HG03039 (cell line): ENCODE measurements around the gene OLFM2.
"Not testable (repeated sequence)": the region's sequence is repeated elsewhere in the genome, so short reads cannot be mapped to it uniquely, and the experiment has no call there.

Experiments used
- ATAC-seq: cut with Tn5 transposase; IDR thresholded peaks from one replicate; pipeline ENCODE4 v1.9.1; 2021; ENCODE audit warnings: mild to moderate bottlenecking, moderate library complexity; ENCODE audit not compliant: unreplicated experiment

The OLFM2 gene

DNA sequence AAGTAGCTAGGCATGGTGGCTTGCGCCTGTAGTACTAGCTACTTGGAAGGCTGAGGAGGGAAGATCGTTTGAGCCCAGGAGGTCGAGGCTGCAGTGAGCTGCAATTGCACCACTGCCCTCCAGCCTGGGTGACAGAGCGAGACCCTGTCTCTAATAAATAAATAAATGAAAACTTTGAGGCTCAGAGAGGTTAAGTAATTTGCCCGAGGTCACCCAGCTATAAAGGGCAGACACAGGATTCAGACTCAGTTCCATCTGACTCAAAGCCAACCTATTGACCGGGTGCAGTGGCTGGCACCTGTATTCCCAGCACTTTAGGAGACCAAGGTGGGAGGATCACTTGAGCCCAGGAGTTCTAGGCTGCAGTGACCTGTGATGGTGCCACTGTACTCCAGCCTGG lies 7.4 kb upstream of the OLFM2 start:
- ATAC-seq, result no peak

DNA sequence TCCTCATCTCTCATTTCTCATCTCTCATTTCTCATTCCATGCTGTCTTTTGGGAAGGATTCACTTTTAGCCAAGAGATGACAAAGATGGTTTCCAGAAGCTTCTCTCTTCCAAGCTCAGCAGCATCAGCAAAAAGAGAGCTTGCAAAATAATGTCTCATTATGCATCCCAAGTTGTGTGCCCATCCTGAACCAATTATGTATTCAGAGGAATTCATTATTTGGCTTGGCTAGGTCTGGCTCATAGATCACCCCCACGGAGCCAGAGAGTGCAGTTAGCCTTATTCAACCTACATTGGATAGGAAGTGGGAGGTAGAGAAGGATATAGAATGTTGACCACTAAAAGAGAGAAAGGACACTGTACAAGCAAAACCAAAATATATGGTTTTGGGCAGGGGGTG lies 5.4 kb upstream of the OLFM2 start:
- ATAC-seq, result no peak

DNA sequence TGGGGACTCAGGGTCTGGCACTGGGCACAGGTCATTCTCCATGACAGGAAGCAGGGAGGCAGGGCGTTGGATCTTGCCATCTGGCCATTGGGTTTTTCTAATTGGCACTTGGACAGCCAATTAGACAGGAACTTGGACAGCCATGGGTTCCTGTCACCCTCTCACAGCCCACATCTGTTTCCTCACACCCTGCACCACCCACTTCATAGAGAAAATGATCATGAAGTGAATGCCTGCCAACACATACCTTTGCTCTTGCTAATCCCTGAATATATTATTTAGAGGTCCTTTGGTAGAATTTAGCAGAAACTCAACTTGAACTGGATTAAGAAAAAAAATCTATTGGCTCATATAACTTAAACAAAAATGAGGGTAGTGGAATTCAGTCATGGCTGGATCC lies 4.9 kb upstream of the OLFM2 start:
- no peak for ATAC-seq

DNA sequence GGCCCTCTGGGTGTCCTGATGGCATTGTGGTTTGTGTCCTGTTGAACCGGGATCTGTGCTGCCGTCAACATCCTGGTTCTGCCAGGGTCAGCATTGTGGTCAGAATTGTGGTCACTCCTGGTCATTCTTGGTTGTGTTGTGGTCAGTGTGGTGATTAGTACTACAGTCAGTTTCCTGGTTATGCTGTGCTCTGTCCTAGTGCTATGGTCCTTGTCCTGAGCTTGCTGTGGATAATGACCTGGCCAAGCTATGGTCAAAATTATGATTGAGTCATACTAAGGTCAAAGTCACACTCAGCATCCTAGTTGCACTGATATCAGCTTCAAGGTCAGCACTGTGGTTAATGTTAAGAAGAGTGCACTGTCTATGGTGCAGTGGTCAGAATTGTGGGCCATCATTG lies 4.5 kb upstream of the OLFM2 start:
- no peak for ATAC-seq

DNA sequence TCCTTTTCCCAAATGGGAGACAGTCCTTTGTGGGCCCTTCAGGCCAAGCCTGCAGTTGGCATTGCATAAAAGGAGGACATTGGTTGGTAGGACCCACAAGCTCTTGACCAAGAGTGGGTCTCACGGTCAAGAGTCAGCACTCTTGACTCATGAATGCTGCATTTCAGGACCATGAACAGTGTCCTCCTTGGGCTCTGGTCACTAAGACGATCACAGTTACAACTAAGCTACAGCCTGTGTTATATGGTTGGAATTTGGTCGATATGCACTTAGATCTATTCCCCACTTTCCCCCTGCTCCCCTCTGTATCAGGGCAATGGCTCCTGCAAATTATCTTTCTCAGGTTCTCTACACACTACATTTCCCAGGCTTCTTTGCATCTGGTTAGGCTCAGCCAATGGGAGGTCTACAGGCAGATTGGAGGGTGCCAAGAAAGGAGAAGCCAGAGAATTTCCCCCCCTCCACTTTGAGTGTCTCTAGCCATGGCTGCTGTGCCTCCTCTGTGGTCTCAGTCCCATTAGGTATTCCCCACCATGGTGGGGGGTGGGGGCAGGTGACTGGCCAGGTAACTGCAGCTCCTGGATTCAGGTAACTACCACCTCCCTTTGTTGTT lies 3.1 kb upstream of the OLFM2 start:
- ATAC-seq, result no peak

DNA sequence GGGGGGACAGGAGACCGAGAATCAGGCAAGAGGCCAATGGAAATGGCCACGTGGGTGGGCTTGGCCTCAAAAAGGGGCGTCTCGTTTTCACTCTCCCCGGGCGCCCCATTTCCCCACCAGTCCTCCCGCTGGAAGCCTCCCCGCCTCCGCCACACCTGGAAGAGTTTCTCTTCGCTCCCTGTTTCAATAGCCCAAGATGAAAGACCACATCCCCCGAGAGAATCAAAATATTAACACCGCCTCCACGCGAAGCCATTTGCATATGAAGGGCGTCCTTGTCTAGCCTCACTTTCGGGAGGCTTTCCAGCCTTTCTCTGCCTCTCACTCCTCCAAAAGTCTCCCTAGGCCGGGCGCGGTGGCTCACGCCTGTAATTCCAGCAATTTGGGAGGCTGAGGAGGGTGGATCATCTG lies 691 bp upstream of the OLFM2 start:
- no peak for ATAC-seq

DNA sequence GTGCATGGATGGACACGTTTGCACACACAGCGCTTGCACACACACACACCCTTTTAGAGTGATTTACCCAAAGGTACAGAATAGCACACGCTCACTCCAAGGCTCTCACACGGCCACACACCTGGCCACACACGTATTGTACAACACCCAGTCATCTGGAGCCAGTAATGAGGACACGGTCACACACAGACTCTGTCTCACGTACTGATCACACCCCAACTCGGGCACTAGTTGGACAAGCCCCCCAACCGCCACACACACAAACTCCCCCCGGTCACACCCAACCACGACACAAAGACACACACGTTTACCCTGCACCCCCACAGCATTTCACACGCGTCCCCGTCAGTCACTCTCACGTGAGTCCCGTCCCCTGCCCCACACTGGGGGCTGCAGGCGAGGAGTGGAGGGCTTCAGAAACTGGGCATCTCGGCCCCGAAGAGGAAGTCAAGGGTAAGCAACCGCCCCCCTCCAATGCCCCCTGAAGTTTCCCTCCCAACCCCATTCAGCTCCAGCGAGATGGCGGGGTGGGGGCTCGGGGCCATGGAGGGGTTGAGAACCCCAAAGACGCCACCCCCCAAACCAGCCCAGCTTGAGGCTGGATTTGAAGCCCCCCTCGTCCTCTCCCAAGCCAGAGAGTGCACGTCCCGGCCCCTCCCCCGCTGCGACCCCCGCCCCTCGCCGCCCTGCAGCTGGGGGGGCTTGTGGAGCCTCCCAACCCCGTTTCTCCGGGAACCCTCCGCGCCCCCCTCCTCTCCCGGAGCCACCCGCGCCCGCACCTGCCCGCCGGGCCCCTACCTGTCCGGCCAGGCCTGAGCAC lies 599 bp downstream of the OLFM2 start:
- no peak for ATAC-seq

DNA sequence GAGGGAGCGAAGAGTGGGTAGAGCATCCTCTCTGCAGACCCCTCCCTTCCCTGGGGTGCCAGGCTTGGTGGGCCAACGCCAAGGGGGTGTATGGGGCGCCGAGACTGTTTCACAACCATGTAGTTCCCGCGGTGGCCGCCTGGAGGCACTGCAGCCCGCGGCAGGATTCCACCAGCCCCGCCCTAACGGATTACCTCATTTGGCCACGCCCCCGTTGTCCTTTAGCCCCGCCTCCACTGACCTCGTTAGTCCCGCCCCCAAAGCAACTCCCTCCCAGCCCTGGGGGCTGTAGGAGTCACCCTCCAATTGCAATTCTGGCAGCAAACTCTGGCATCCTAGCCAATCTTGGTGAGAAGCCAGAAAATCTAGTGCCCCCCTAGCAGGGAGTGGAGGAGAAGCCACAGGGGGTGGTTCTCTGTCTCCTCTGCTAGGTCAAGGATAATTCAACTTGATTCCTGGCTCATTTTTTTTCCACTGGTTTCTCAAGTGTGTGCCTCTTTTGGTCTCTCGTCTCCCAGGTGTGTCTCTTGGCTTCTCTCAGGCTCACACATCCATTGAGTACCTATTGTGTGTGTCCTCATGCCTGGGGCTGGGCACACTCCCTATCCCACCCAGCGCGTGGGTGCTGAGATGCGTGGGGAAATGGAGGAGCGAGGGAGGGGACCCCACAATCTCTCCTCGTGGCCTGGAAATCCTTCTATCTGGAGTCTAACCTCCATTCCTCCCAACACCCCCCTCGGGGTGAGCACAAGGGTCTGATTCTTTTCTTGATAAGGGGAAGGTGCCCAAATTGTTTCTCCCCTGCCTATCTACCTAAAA lies 2.0 kb downstream of the OLFM2 start:
- no peak for ATAC-seq

DNA sequence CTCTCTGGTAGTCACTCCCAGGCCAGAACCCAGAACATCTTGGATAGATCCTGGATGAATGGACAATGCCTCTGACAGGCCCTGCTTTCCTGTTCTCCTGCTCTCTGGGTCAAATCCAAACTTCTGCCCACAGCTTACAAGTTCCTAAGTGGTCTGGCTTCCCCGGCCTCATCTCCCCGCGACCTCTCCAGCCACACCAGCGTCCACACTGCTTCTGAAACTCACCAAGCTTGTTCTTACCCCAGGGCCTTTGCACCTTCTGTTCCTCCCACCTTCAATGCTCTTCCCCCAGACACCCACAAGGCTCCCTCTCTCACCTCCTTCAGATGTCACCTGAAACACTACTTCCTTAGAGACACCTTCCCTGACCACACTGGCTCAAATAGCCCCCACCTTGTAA lies 3.5 kb downstream of the OLFM2 start:
- no peak for ATAC-seq

DNA sequence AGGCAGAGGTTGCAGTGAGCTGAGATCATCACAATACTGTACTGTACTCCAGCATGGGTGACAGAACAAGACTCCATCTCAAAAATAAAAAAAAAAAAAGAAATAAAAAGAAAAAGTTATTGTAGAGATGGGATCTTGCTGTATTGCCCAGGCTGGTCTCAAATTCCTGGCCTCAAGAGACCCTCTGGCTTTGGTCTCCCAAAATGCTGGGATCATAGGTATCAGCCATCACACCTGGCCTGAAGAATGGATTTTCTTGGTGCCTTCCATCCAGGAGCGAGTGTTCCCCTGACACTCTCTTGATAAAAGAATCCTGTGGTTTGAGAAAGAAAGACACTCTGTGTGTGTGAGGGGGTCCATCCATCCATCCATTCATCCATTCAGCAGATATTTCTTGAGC lies 4.7 kb downstream of the OLFM2 start:
- no peak for ATAC-seq

DNA sequence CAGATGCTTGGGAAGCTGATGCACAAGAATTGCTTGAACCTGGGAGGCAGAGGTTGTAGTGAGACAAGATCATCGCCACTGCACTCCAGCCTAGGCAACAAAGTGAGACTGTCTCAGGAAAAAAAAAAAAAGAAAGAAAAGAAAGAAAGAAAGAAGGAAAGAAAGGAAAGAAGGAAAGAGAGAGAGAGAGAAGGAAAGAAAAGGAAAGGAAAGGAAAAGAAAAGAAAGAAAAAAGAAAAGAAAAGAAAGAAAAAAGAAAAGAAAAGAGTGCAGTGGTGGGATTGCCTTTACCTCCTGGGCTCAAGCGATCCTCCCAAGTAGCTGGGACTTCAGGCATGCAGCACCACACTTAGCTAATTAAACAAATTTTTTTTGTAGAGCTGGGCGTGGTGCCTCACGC lies 12.9 kb downstream of the OLFM2 start:
- no peak for ATAC-seq

DNA sequence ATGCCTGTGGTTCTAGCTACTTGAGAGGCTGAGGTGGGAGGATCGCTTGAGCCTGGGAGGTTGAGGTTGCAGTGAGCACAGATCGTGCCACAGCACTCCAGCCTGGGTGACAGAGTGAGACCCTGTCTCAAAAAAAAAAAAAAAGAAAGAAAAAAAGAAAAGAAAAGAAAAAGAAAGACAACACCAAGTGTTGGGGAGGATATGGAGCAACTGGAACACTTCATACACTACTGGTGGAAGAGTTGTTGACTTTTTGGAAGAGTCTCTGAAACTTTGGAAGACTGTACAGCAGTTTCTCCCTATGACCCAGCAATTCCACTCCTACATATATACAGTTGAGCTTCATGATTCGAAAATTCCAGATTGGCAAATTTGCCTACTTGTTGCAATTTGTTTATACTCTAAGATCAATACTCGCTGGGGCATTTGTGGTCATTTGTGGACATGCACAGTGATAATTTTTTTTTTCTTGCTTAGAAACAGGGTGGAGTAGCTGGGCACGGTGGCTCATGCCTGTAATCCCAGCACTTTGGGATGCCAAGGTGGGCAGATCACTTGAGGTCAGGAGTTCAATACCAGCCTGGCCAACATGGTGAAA lies 13.4 kb downstream of the OLFM2 start:
- not testable (repeated sequence) for ATAC-seq

DNA sequence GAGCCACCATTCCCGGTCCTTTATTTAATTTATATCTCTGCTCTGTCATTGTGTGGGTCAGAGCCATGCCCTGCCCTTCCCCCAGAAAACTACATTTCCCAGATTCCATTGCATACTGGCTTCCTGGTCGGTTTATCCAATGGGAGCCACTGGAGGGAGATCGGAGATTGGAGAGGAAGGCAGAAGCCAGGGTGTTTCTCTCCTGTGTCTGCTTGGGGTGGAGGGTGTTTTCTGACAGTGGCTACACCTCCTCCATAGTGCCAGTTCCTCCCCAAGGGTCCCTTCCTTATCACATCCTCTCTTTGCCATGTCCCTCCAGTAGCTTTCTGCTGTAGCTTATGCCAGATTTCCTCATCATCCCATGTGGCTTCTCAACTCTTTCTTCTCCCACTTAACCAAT lies 19.0 kb downstream of the OLFM2 start:
- ATAC-seq, result no peak

DNA sequence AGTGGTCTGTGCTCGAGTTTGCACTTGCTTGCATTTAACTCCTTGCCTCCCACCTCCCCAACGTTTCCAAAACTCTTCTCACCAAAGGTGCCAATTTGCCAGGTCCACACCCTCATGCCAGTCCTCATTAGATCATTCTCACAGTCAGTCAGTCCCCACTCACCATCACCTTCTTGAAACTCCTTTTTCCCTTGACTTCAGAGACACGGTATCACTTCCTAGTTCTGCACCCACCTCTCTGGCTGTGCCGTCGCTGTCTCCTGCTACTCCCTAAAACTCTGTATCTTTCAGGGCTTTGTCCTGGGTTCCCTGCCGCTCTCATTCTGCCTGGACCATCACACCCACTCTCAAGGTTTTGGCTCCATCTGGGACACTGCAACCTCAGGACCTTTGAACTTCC lies 19.6 kb downstream of the OLFM2 start:
- ATAC-seq, result no peak

DNA sequence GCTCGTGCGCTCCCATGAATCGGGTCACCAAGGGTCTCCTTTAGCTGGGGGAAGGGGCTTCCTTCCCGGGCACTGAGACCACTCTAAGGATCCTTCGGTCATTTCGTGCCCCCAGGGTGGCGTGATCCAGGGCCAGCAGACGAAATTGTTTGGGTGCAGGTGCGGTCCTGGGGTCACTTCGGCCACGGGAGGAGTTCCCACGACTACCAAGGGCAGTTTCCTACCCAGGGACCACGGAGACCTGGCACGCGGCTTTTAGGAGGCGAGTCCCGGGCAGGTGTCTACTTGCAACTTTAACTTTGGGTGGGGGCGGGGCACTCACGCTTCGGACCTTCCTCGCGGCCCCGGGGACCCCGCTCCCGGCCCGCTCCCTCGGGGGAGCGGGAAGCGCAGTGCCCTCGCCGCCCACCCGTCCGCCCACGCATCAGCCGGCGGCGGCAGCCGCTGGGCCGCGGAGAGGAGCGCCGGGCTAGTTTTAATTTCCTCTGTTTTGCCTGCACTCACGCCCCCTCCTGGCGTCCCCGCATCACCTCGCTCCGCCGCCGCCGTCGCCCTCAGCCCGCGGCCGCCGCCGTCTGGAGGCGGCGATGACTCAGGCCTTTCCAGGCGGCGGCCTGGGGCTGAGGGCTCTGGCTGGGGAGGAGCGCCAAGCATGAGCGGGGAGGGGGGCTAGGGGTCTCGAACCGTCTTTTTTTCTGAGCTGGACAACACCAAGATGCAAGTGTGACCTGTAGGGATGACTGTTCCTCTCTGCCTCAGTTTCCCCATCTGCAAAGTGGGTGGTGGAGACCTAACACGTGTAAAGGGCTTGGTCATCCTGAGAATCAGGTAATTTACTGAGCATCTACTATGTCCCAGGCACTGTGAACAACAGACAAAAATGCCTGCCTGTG lies 21.8 kb downstream of the OLFM2 start:
- no peak for ATAC-seq

DNA sequence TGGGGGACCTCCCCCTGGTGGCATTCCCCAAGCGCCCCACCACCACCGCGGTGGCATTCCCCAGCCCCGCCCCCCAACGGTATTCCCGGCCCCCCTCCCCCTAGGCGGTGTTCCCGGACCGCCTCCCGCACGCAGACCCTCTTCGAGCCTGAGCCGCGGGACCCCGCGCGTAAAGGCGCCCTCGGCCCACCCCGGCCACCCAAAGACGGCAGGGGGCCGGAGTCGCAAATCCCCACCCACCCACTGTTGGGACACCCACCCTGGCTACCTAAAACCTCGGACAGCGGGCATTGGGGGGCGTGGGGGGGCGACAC lies 22.4 kb downstream of the OLFM2 start:
- no peak for ATAC-seq

DNA sequence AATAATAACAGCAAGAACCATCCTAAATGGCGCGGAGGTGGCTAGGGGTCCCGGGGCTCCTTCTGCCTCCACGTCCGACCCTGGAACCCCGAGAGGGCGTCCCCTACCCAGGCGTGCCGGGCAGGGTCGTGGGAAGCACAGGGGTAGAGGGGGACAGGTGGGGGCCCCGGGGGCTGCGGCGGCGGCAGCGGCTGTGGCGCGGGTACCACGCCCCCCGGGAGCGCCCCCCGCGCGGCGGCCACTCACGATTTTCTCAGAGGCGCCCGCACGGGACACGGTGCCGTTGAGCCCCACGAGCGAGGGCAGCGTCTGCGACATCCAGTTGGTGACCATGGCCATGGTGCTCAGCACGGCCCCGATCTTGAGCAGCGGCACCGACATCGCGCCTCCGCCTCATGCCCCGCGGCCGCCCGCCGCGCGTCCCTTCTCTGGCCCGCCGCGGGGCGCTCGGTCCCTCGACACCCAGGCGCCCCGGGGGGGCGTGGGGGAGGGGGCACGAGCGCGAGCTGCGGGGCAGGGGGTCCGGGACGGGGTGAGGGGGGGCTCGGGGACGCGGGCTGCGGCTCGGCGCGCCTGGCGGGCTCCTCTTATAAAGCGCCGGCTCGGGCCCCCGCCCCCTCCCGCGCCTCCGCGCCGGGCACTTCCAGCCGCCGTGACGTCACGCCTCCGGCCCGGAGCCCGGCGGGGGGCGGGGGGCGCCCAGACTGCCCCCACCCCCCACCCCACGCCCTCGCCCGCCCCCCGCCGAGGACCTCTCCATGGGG lies 22.9 kb downstream of the OLFM2 start:
- no peak for ATAC-seq

DNA sequence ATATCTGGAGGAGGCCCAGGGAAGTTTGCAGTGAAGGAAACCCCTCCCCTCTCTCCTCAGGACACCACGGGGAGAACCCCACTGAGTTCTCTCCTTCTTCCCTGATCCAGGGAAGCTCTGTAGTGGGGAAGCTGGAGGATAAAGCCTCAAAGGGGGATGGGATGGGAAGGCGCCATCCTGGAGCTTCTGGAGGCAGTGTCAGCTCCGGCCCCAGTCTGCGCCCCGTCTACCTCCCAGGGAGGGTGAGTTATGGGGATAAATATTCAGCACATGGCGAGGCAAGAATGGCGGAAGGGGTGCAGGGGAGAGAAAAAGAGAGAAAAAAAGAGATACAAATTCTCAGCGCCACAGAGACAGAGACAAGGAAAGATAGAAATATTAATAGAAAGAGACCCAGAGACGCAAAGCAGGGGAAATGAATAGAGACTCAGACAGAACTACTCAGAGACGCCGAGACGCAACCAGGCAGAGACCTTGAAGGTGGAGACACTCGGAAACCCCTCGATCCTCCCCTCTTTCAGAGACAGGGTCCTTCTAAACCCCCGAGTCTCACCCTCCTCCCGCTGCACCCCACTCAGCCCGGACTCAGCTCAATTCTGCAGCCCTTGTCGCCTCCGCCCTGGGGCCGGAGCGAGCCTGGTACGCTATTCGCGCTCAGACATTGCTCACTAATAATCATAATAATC lies 23.6 kb downstream of the OLFM2 start:
- ATAC-seq, result no peak

DNA sequence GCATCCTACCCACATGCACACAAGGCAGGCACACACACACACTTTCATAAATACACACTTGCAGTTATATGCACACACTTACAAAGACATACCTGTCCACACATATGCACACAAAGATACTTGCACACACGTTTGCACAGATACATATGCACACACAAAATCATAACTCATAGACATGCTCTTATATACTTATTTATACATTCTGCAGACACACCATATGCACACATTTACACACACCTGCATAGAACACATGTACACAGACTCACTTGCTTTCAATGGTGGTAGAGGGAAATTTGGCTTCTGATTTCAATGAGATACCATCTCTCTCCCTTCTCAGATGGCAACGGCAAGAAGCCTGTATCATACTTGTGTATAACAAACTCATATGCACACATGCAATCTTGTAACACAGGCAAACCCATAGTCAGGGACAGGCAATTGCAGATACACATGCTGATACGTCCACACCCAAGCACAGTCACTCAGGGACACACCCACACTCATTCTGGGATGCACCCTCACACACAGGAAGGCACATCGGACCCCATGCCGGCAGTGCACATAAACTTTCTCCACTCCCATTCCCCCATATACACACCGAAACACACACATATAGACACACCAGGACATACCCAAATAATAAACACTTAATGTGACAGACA lies 24.7 kb downstream of the OLFM2 start:
- ATAC-seq, result no peak
